GM12875 (cell line): ENCODE data around the gene TP53.
A peak's percentile ranks its signal among the peaks of the same experiment; 100 is the strongest.
"Not testable (repeated sequence)": the region's sequence is repeated elsewhere in the genome, so short reads cannot be mapped to it uniquely, and the experiment has no call there.

ENCODE experiments used
- H3K4me3 ChIP-seq: one replicate; pipeline ENCODE4 v1.5.1; 2011; ENCODE audit warnings: low read depth, low read length, control low read depth
- CTCF ChIP-seq: IDR thresholded peaks from 2 replicates; pipeline ENCODE4 v1.5.1; 2011; ENCODE audit warnings: low read depth, mild to moderate bottlenecking, control low read depth, inconsistent platforms, low read length, moderate library complexity, borderline replicate concordance; ENCODE audit not compliant: insufficient read depth

Gene TP53

GRCh38 chr17:7651665-7652387 is 35.5 kb downstream of the TP53 start:
- H3K4me3 ChIP-seq, result no peak overlapping the region
- TF ChIP-seq CTCF, result no peak

- H3K4me3 ChIP-seq, result peak overlapping the region; percentile 5
- TF ChIP-seq CTCF, result no peak
Measured at GRCh38 chr17:7651097-7651664, 36.1 kb downstream of the TP53 start.

- peak within 1 kb of the TSS; percentile 5 for H3K4me3 ChIP-seq
- no peak for TF ChIP-seq CTCF
Measured at GRCh38 chr17:7650509-7651096, 36.7 kb downstream of the TP53 start, which contains the start of gene ATP1B2. Gene ATP1B2, plus strand, starts transcription at chr17:7650926. Its CDS starts 593 bp downstream, at chr17:7651519.

GRCh38 chr17:7647018-7647417 is 40.3 kb downstream of the TP53 start:
- no peak overlapping the region for H3K4me3 ChIP-seq
- no peak for TF ChIP-seq CTCF

GRCh38 chr17:7646457-7646856 is 40.8 kb downstream of the TP53 start:
- H3K4me3 ChIP-seq, result no peak overlapping the region
- no peak for TF ChIP-seq CTCF

GRCh38 chr17:7644775-7645174 is 42.5 kb downstream of the TP53 start:
- no peak for TF ChIP-seq CTCF

GRCh38 chr17:7641635-7642034 is 45.7 kb downstream of the TP53 start:
- H3K4me3 ChIP-seq, result not testable (repeated sequence)

More at GRCh38 chr17:7644775-7645174, 42.5 kb downstream of the TP53 start:
- no peak overlapping the region for H3K4me3 ChIP-seq
